GM04503 (cell line): ENCODE measurements around the gene BDKRB2.

Source experiments
- DNase-seq: peaks from one replicate; pipeline ENCODE4 v3.0.0-alpha.2; 2012; ENCODE audit warnings: low read depth

Gene BDKRB2

DNA sequence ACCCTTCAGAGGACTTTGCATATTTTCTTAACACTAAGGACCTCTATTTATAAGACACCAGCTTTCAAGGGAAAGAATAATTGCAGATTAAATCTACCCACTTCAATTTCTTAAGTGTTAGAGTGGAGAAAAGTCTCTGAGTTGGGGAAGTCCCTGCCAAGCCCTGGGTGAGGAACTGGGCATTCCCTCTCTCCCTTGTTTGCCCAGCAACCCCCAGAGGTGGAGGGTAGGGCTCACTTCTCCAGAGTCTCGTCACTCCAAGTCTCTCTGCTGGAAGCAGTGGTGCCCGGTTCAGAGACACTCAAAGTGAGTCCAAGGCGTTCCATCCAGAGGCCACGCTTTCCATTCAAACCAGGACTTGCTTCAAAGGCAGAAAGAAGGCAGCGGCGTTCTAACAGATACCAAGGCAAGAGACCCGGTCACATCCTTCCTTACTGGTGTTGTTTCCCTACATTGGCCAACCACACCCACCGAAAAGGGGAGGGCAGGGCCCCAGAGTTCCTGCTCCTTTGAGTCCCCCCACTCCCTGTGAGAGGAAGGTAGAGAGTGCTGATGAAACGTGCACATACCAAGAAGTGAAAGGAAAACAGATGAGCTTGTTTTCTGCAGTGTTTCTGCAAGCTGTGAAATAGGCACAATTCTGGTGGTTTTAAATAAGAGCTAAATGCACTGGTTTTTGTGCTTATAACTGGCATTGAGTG is 6.1 kb upstream of the BDKRB2 start:
- DNase-seq: no peak

GRCh38 chr14:96201157-96201556 is 3.5 kb upstream of the BDKRB2 start:
- DNase-seq: no peak

GRCh38 chr14:96201965-96202364 is 2.7 kb upstream of the BDKRB2 start:
- no peak for DNase-seq

DNA sequence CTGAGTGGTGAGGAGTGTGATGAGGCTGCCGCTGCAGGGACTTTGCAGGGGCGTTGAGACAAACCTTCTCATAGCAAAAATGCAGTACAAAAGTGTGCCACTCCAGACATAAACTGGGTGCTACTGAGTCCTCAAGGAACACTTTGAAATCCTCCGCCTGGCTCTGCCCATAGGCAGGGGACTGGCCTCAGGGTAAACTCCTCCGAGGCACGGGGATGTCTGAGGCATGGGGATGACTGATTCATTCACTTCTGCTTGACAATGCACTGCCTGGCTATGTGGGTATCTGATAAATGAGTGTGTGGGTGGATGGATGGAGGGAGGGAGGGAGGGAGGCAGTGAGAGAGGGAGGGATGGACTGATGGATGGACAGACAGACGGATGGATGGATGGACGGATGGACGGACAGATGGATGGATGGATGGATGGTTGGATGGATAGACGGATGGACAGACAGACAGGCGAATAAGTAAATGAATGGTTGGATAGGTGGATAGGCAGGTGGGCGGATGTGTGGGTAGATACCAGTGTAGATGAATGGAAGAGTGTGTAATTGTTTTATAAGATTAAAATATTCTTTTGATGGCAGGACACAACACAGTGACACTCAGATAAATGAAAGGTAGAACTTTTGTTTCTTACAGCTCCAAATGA is 2.1 kb upstream of the BDKRB2 start:
- no peak for DNase-seq

DNA sequence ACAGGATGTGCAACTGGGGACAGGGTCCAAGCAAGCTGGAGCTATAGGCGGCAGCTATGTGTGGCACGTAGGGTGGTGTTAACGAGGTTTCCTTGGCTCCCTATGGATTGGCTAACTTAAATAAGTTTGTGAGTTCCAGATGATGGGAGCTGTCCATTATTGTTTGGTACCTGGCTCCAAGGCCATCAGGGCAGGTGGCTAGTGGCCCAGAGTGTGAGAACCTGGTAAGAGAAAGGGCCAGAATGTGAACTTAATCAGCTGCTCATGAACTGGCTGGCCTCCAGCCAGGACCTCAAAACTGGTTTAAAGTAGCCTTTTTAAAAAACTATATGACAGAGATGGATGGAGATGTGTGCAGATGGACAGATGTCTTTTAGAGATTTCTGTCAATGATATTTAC is 1.5 kb upstream of the BDKRB2 start:
- no peak for DNase-seq

- DNase-seq: no peak
Measured at GRCh38 chr14:96203635-96204034, 1.0 kb upstream of the BDKRB2 start.

DNA sequence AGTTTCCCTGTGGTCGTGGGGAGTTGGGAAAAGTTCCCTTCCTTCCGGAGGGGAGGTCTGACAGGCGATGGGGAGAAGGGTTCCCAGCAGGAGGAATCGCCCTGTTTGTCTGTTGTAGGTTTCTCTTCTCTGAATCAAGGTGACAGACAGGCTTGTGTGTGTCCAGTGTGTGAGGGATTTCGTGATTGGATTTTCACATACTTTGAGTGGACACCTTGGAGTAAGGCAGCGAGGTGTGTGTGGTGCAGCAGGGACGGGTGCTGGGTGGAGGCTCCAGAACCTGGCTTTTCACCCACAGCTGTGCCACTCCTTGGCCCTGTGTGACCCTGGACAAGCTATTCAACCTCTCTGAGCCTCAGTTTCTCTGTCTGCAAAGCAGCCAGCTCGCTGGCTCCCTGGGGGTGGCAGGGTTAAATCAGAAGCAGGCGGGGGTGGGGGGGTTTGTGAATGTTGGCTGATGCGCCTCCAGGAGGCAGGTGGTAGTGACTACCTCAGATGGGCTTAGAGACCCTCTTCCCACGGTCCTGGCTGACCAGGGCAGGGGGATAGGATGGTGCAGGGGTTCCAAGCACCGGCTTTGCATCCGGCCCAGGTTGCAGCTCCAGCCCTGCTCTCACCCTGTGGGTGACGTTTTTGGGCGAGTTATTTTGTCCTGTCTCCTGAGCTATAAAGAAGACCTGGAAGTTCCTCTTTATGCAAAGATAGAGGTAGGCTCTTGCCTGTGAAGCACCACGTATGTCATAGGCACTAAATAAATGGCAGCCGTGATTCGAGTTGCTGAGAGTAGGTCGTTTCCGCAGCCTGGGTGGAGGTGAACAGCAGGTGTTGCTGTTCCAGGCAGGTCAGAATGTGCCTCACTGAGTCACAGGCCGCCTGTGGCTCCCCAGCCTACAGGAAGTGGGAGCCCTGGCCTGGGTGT is 679 bp downstream of the BDKRB2 start:
- no peak for DNase-seq

DNA sequence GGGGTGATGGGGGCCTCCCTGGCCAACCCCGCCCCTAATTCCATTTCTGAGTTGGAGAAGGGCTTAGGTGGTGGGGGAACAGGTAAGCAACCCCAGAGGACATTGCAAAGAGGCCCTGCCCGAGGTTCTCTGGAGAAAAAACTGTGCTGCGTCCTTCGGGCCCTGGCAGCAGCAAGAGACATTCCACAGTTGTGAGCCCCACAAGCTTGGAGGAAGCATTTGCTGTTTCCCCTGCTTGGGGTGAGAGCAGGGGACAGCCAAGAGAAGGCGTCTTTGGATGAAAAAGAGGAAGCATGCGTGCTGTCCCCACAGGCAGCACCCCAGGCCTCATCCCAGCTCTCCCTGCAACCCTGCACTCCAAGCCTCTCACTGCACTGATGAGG is 1.3 kb downstream of the BDKRB2 start:
- DNase-seq: no peak

GRCh38 chr14:96206461-96206860 is 1.8 kb downstream of the BDKRB2 start:
- no peak for DNase-seq

- no peak for DNase-seq
Measured at GRCh38 chr14:96207686-96208085, 3.0 kb downstream of the BDKRB2 start.

DNA sequence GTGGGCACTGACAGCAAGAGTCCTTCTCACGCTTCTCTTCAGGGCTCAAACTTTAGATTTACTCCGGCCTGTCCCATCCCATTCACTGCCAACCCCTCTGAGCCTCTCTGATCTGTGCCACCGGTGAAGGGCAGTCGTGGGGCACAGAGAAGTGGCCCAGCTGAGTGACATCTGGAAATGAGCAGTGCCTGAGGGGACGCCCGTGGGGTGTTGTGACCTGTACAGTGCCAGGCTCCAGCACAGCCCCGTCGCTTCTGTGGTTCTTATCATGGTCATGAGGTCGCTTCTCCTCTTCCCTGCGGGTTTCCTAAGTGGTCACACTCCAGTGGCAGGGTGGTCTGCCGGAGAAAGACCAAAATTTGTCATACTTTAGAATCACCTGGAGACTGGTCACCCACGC is 4.1 kb downstream of the BDKRB2 start:
- DNase-seq: no peak

- DNase-seq: no peak
Measured at GRCh38 chr14:96212140-96212539, 7.5 kb downstream of the BDKRB2 start.

- no peak for DNase-seq
Measured at GRCh38 chr14:96212896-96213295, 8.3 kb downstream of the BDKRB2 start.

GRCh38 chr14:96213871-96214465 is 9.3 kb downstream of the BDKRB2 start:
- DNase-seq: no peak

DNA sequence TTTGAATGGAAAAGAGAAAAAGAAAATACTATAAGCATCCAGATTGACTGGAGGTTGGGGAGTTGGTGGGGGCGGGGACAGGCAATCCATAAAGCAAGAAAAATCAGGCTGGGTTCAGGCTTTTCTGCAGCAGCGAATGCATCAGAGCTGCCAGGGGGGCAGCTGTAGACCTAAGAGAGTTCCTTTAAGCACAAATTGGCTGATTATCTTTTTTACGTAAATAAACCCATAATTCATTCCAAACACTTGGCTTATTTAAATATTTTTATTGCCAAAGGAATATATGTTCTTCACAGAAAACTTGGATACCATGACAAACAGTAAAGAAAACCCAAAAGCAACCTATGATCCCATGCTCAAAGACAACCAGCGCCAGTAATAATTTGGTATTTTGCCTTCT is 10.2 kb downstream of the BDKRB2 start:
- no peak for DNase-seq

DNA sequence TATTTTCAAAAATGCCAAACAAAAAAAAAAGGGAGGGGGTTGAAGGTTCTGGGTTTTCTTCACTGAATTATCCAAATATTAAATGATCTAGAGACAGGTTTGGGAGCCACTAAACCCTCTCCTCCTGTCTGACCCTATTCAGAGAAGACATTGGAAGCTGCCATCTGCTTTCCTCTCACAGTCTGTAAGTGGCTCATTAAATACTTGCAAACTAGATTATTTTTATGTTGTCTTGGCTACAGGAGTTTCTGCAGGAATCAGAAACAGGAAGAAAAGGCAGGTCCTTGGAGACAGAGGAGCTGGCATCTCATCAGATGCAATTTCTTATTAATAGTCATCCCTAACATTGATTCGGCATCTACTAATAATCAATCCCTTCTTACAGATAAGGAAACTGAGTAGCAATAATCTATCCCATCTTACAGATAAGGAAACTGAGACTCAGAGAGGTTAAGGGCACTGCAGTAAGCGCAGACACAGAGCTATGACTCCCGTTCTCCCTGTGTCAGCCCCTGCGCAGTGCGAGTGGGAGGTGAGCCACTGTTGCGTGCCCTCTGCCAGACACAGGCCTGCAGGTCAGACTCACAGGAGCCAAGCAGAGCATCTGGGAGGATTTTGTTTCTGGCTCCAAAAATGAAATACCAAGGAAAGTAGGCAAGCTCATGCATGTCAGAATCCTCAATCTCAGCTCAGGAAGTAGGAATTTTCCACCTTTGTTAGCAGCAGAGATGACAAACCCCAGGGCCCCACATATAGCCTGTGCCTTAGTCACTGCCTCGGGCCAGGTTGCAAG is 11.0 kb downstream of the BDKRB2 start:
- DNase-seq: peak; percentile 36

- no peak for DNase-seq
Measured at GRCh38 chr14:96216627-96217026, 12.0 kb downstream of the BDKRB2 start.

DNA sequence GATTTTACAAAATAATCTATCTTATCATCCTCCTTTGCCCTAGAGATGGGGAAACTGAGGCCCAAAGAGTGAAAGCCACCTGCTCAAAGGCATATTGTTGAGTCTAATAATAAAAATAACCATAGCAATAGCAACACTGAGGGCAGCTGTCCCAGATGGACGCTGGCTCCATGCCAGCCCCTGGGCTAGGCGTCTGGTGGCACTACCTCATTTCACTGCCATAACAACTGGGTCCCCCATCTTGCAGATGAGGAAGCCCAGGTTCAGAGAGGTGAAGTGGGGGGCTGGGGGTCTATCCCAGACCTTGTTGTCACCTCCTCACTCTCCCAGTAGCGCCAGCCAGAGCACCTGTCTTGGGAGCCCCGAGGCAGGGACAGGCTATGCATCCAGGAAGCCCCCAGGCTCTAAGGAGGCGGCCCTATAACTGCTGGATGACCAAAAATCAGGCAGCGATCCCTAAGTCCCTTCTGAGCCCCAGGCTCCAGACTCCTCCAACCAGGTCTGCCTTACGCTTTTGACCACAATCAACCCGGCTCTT is 12.8 kb downstream of the BDKRB2 start:
- no peak for DNase-seq

DNA sequence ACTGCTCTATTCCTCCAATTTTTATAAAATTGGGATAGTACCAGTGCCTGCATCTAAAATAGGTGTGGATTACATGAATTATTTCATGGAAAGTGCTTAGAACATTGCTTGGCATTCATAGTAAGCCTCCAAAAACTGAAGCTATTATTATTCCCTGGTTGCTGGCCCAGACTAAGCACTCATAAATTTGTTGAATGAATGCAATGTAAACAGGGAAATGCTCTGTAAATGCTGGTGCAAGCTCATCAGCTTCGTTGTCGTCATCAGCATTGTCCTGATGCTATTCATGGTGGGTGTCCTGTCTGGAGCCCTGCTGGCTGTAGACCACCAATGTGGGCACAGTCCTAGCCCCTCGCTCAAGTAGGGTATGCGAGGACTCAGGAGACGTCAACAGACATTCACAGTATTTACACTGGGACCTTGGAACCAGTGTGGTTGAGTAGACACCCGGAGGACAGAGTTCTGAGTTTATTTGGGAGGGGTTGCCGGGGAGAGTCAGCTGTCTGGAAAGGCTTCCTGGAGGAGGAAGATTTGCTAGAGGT is 16.5 kb downstream of the BDKRB2 start:
- no peak for DNase-seq

GRCh38 chr14:96221841-96222240 is 17.2 kb downstream of the BDKRB2 start:
- no peak for DNase-seq

- DNase-seq: no peak
Measured at GRCh38 chr14:96224480-96225096, 19.9 kb downstream of the BDKRB2 start.
